ENCODE data around the gene UNKL.

Gene UNKL

DNA sequence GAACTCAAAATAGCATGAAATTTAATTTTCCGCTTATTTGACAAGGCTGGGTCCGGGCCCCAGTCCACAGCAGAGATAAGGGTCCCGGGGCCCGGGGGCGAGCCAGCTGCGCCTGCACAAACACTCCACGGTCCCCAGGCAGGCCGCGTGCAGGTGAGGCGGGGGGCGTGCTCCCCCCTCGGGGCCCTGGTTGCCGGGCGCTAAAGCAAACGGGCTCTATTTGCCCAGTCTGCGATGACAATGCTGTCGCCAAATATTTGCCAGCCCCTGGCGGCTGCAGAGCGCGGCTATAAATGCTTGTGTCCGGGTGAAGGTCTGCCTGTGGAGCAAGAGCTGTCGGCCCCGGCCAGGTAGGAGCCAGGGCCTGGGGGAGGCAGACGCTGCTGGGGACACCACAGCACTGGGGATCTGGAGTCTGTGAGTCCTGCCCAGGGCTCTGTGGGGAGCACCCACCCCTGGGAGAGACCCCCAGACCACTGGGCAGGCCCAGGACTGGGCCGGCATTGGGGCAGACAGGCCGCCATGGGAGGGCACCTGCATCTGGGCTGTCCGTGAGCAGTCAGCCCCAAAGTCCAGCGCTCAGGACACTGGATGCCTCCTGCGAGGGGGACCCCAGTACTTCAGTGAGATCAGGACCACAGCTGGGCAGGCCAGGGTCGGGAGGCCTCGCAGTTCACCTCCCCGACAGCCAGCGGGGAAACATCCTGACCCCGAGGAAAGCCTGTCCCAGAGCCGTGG is 16.4 kb upstream of the UNKL start, which contains the start of gene PERCC1:
PERCC1 (plus strand) TSS at position 320 of the 738 bp plus-strand sequence. CDS start 1,516 bp downstream, outside the sequence.
- DNase-seq (ENCODE audit: low read depth), result no peak

DNA sequence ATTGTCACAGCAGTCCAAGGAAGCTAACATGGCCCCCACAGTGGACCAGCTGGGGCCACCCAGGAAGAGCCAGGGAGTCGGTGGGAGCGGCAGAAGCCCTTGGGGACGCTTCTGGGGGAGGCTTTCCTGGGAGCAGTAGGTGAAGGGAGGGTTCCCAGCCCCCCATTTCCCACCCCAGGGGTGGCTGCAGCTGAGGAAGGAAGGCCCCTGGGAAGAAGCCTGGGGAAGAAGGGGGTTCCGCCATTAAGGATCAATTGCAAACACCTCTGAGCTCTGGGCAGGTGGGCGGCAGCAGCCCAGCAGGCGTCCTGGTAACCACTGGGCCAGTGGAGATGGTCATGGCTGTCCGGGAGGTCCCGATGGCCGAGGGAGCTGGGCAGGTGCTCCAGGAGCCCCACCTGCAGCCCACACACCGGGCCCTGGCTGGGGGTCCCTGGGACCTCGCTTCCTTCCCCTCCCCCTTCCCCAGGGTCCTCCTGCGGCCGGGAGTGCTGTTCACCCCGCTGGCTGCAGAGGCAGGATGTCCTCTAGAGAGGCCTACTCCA is 15.8 kb upstream of the UNKL start:
- DNase-seq (ENCODE audit: low read depth), result no peak

DNA sequence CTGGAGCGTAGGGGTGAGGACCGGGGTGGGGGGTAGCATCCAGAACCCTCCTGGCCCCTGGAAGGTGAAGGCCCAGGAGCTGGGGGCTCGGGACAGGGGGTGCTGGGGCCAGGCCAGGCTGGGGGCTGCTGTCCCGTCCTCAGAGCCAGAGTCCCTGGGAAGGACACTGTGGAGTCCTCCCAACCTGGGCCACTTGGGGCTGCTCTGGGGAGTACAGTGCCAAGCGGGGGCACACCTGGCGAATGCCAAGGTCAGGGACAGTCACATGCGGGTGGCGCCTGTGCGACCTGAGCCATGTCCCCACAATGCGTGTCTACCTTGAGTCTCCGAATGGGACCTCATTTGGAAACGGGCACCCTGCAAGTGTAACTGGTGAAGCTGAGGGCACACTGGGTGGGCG is 15.1 kb upstream of the UNKL start:
- DNase-seq (ENCODE audit: low read depth), result no peak

DNA sequence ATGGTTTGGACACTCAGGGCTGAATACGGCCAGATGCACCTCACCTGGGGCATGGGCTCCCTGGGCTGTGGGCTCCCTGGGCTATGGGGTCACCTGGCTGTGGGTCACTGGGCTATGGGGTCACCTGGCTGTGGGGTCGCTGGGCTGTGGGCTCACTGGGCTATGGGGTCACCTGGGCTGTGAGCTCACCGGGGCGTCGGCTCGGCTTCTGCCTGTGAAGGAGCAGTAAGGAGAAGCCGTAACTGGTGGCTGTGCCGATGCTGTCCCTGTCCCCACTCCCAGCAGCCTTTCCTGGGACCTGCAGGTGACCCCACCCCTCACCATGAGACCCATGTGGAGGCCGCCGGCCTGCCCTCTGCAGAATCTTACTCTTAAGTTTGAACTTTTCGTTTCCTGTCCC is 14.5 kb upstream of the UNKL start:
- DNase-seq (ENCODE audit: low read depth), result no peak

DNA sequence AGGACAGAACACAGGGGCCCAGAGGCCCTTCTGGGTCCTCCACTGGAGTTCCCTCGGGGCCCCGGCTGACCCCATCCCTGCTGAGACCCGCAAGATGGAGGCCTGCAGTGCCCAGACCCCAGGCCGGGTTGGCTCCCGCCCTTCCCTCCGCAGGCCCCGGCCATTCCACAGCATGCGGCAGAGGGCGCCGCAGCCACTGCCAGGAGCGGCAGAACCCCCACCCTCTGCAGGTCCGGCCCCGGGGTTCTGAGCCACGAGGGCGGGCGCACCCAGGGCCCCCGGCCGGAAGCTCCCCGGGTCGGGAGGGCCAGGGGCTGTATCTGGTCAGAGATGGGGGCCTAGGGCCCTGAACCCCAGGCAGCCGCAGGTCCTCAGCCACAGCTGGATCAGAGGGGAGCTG is 14.0 kb upstream of the UNKL start:
- no peak for DNase-seq (ENCODE audit: low read depth)

DNA sequence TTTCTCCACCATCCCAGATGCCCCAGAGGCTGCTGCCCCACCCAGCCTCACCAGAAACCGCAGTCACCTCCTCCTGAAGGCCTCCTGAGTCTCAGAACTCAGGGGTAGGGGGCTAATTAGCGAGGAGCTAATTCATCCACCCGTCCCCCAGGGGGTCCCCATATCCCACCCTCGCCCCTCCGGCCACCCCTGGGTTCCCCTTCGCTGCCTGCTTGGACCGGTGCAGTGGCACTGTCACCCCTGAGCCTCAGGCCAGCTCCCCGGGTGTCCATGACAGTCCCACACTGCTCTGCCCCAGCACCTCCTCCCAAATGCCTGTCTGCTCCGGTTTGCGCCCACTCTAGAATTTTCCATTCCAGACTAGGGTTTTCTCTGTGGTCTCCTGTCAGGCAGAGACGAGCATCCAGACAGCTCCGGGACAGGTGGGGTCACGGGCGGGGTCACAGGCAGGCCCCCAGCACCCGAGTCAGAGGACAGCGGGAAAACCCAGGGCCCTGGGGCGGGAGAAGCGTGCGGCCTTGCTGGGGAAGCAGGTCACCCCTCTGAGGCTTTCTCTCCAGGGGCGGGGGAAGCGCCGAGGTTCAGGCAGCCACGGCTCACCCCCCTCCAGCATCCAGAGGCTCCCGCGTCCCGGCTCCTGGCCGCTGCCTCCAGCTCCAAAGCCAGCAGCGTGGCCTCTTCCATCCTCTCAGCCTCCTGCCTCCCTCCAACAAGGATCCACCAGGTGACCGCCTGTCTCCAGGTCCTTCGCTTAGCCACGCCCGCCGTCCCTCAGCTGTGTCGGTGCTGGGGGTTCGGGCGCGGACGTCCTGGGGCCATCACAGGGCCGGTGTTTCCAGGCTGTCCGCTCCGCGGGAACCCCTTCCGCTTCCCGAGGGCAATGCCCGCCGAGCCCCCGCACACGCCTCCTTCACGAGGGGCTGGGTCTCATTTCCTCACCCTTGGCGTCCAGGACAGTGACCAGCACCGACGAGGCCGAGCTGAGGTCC is 13.3 kb upstream of the UNKL start:
- no peak for DNase-seq (ENCODE audit: low read depth)

DNA sequence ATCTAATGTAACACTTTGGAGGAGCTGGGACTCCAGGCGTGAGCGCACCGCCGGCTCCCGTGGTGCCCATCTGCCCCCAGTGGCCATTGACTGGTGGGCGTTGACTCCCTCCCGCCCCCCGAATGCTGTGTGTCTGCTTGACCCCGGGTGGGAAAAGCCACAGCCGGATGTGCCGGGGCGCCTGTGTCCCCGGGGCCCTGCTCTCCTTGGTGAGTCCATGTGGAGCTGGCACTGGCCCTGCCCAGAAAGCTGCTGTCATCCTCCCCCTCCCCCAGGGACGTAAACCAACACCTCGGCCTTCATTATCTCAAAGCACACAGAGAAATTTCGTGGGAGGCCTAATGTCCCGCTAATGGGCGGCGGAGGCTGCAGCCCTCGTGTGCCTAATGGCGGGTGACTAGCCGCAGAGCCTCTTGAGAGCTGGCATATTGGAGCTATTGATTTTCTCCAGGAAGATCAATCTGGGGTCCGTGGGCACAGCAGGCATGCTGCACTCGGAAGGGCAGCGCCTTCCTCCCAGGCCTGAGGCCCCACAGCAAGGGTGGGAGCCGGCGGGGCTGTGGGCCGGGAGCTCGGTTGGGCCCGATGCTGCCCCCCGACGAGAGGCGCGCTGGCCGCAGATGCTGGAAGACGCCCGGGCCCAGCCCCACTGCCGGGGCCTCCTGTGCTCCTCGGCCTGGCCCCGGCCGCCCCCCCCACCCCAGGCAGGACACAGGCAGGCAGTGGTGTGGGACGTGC is 12.4 kb upstream of the UNKL start:
- DNase-seq (ENCODE audit: low read depth), result no peak

DNA sequence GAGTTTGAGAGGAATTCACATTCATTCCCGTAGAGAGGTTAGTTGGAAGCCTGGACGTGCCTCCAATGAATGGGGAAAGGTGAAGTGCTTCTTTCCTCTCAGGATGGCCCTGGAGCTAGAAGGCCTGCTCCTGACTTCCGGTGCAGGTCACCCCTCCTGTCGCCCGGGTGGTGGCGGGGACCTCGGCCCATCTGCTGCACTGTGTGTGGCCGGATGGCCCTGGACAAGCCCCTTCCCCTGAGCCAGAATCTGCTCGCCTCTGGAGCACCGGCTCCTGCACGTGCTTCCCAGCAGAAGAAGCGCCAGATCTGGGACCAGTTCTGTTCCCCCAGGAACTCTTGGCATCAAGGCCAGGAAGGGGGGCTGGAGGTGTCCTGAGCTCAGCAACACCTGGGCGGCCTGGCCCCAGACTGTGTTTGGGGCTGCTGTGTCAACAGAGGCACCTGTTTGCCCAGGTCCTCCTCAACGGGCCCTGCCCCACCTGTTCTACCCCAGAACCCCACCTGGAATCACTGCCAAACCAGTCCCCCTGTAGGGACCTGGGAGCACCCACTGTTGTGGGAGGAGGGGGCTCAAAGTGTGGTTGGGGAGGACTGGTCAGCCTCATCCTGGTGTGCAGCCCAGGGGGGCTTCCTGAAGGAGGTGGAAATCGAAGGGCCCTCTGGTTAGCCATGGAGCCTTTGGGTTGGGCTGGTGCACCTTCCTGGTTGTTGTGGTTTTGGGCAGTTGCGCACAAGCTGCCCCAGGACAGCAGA is 11.3 kb upstream of the UNKL start:
- DNase-seq (ENCODE audit: low read depth), result no peak

DNA sequence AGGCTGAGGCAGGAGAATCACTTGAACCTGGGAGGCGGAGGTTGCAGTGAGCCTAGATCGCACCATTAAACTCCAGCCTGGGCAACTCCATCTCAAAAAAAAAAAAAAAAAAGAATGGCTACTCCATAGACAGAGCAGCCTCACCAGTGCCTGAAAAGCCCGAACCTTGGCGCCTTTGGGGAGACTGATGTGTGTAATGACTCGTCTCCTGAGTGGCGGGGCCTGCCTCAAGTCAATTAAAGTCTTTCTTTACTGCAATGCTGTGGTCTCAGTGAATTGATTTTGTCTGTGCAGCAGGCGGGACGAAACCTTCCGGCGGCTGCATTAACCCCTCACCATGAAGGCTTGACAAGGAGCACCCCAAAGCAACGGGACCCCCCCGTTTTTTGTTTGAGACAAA is 9.5 kb upstream of the UNKL start:
- no peak for DNase-seq (ENCODE audit: low read depth)

DNA sequence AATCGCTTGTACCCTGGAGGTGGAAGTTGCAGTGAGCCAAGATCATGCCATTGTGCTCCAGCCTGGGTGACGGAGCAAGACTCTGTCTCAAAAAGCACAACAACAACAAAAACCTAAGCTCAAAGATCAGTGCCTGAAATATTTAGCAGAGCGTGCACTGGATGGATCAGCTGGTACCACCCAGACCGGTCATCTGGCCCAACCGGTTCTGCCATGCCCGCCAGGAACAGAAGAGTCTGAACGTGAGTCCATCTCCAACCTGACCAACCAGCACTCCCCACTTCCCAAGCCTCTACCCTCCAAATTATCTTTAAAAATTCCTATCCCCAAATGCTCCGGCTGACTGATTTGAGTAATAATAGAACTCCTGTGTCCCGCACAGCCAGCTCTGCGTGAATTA is 7.6 kb upstream of the UNKL start:
- DNase-seq (ENCODE audit: low read depth), result no peak

DNA sequence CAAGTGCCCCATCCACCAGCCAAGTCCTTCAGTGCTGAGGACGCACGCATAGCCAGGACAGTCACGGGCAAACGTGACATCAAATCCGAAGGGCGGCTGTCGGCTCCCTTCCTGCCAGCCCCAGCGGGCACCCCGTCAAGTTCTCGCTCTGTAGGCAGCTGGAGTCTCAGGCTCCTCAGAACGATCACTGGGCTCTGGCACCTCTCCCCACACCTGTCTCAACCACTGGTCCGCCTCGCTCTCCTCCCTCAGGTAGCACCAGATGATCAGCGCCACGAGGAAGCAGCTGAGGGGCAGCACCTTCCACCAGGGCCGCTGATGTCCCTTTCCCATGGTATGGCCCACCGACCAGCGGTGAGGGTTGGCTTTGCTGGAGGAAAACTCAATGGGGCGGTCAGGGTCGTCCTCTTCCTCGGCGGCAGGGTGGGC is 5.6 kb upstream of the UNKL start:
- no peak for DNase-seq (ENCODE audit: low read depth)

DNA sequence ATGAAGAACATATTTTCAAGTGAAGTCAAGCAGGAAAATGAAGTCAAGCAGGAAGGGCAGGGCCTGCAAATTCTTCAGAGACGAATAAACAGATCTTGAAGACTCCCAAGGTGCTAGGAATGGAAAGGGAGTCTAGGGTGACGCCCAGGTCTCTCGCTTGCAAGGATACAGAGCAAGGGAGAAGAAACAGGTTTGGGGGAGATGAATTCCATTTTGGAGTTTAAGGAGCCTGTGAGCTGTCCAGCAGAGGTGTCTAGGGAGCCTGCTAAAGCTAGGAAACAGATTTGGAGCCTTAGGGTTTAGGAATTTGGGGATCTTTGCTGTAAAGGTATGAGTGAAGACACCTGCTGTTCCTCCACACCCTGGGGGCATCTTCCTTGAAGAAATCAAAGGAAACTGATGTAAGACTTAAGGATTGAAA is 2.0 kb upstream of the UNKL start:
- no peak for DNase-seq (ENCODE audit: low read depth)

DNA sequence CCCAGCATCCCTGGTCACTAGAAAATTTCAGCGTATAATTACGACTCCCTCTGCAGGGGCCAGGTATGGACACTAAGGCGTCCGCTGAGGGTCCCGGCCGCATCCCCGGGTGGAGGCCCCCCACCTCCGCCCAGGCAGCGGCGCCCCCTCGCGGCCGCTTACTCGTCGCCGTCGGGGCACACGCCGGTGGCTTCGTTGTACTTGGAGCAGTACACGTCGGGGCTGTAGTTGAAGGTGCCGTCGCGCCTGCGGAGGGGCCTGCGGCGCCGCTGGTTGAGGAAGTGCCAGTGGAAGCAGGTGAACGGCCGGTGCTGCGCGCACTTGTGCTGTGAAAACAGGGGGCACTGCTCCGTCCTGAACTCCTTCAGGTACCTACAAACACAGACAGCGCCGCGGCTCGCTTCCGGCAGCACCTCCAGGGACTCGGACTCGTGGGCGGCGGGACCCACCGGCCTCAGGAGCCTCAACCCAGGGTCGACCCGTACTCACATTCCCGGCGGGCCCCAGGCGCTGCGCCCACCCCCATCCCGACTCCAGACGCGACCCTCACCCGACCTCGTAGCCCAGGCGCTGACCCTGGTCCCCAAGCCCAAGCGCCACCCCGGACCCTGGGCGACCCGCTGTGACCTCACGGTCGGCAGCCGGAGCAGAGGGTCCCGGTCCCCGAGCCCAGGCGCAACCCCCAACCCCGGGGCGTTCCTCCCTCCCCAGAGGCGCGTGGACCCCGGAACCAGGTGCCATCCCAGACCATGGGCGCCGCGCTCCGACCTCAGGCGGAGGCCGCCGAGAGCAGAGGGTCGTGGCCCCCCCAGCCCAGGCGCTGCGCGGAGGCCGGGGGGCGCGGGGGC is 596 bp downstream of the UNKL start:
- DNase-seq (ENCODE audit: low read depth), result no peak

DNA sequence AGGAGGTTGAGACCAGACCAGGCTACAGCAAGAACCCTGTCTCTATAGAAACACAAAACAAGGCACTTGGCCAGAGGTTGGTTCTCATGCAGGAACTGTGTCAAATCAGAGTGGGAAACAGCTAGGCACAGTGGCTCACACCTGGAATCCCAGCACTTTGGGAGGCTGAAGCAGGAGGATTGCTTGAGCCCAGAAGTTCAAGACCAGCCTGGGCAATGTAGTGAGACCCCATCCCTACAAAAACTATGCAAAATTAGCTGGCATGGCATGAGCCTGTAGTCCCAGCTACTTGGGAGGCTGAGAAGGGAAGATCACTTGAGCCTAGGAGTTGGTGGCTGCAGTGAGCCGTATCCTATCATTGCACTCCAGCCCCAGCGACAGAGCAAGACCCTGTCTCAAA is 1.7 kb downstream of the UNKL start:
- no peak for DNase-seq (ENCODE audit: low read depth)

DNA sequence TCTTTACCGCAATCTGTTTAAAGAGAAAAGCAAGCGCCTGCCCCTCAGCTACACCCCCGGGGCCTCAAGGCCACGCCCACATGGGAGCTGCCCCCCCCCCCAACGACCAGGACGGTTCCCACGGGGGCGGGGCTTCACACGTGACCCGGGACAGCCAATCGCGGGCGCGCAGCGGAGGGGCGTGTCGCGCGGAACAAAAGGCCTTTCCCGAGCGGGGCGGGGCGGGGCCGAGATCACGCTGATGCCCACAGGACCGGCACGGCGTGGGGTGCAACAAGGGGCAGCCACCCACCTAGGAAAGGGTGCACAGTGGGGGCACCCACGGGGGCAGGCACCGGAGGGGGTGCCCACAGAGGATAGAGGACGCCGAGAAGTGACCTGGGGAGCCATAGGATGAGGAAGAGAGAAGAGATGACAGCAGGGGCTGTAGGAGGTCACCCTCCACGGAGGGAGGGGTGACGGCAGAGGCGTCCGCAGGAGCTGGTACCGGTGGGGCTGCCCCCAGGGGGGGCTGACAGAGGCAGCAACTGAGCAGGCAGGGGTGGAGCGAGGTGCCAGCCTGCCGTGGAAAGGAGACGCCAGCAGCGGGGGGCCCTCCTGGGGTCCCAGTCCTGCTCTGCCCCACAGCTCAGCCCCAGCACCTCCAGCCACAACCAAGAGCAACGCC is 6.2 kb downstream of the UNKL start:
- peak; percentile 73 for DNase-seq (ENCODE audit: low read depth)

DNA sequence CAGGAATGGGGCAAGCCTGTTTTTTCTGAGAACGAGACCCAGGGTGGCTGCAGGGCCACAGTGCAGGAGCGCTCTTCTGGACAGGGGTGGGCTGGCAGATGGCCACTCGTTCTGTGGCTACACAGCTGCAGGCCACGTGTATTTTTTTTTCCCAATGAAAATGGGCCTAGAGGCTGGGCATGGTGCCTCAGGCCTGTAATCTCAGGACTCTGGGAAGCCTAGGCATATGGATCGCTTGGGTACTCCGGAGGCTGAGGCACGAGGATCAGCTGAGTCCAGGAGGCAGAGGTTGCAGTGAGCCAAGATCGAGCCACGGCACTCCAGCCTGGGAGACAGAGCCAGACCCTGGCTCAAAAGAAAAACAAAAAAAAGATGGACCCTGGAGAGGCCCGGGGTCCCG is 6.8 kb downstream of the UNKL start:
- DNase-seq (ENCODE audit: low read depth), result peak; percentile 18

DNA sequence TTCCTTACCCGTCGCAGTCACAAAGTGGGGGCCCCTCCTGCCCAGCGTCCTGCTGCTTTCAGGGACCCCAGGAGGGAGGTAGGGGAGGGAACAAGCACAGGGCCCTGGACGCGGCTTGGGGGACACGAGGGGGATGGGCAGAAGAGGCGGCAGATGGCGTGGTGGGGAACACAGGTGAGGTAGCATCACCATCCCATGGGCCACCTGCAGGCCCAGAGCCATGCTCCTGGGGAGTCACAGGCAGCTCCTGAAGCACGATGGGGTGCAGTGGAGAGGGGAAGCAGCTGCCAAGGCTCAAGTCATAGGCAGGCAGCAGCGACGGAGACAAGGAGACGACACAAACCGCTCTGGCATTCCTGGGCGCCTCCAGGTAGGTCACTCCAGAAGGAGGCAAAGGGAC is 10.8 kb downstream of the UNKL start:
- DNase-seq (ENCODE audit: low read depth), result no peak

DNA sequence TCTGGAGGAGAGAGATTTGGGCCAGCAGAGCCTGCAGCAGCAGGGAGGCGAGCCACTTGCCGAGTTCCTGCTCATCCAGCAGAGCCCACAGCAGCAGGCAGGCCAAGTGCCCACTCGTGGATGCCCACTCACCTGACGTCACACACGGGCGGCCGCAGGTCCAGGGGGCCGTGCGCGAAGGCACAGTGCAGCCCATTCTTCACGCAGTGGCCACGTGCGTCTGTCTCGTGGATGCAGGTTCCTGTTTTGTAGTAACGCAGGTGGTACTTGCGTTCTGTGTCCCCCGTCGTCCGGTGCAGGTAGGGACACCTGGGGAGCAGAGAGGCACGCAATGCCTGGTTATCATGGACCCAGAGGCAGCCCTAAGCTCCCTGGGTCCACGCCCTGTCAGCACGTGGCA is 11.5 kb downstream of the UNKL start:
- DNase-seq (ENCODE audit: low read depth), result no peak

DNA sequence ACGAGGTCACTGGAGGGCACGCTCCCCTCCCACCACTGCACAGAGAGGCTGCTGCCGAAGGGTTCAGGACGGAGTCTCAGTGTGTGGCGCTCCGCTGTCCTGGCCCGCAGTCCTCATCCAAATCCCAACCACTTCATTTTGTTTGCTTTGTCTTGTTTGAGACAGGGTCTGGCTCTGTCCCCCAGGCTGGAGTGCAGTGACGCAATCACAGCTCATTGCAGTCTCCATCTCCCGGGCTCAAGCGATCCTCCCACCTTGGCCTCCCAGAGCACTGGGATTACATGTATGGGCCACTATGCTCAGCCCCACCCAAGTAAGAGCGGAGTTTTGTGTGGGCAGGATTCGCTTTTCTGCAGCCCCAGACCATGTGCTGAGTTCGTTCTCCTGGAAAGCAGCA is 12.7 kb downstream of the UNKL start:
- DNase-seq (ENCODE audit: low read depth), result no peak
